Activated T-cell treated with anti-CD3 and anti-CD28 coated beads, Interleukin-2, amount 50 U/mL, for 4 hours (primary cell): ENCODE data around the gene TRIM33. TPM values are rescaled to one million over a fixed set of nuclear protein-coding genes. Genes with fewer than 3 reads are reported as not detected.
A peak's percentile ranks its signal among the peaks of the same experiment; 100 is the strongest.
"Not testable (repeated sequence)": the region's sequence is repeated elsewhere in the genome, so short reads cannot be mapped to it uniquely, and the experiment has no call there.

Experiments used
- ATAC-seq, 2 donors: fragments of 200-7000 bp; cut with Tn5 transposase; one replicate each; pipeline ENCODE4 v1.10.0; 2021
- DNase-seq: peaks from one replicate; pipeline ENCODE4 v3.0.0-alpha.2; 2020
- H3K27me3 Mint-ChIP-seq: one replicate; pipeline ENCODE4 v1.8.0; 2021; ENCODE audit warnings: low read depth, mixed read lengths
- H3K36me3 Mint-ChIP-seq: one replicate; pipeline ENCODE4 v1.8.0; 2022; ENCODE audit warnings: mixed read lengths; ENCODE audit not compliant: insufficient read depth
- H3K4me1 Mint-ChIP-seq: one replicate; pipeline ENCODE4 v1.8.0; 2021; ENCODE audit warnings: low read depth, mixed read lengths
- H3K4me3 Mint-ChIP-seq: one replicate; pipeline ENCODE4 v1.8.0; 2021; ENCODE audit warnings: mild to moderate bottlenecking, moderate library complexity, mixed read lengths
- H3K9me3 Mint-ChIP-seq: one replicate; pipeline ENCODE4 v1.8.0; 2021; ENCODE audit warnings: mixed read lengths
- total RNA-seq, 3 donors: library from RNA; stranded (reverse); gene quantifications; one replicate each; pipeline ENCODE4 v1.2.1, GENCODE V29; 2021

Gene TRIM33
- total RNA-seq, 3 donors from 2014 or later, result 30.0 to 33.0 (median 31.9) TPM

GRCh38 chr1:114502080-114502479, 8.9 kb downstream of the TRIM33 start:
- peaks cover 62% of the 10 kb centered on the region for H3K4me1 Mint-ChIP-seq
- ATAC-seq (no peak), DNase-seq (no peak)
- no peaks in the 10 kb centered on the region for H3K27me3 Mint-ChIP-seq
- peaks cover 18% of the 10 kb centered on the region for H3K36me3 Mint-ChIP-seq
- H3K9me3 Mint-ChIP-seq, result no peaks in the 10 kb centered on the region
- H3K4me3 Mint-ChIP-seq, result no peak overlapping the region

- H3K4me1 Mint-ChIP-seq, result peaks cover 53% of the 10 kb centered on the region
- no peak overlapping the region for H3K4me3 Mint-ChIP-seq
Measured at GRCh38 chr1:114499478-114499877, 11.5 kb downstream of the TRIM33 start.

GRCh38 chr1:114496089-114496488, 14.9 kb downstream of the TRIM33 start:
- Mint-ChIP-seq H3K27me3 (no peaks in the 10 kb centered on the region), H3K4me3 (no peak overlapping the region), H3K4me1 (peaks cover 46% of the 10 kb centered on the region), H3K9me3 (peaks cover 12% of the 10 kb centered on the region), H3K36me3 (peaks cover 18% of the 10 kb centered on the region)
- ATAC-seq, result no peak
- no peak for DNase-seq

More at GRCh38 chr1:114499478-114499877, 11.5 kb downstream of the TRIM33 start:
- Mint-ChIP-seq H3K36me3 (peaks cover 9% of the 10 kb centered on the region), H3K9me3 (no peaks in the 10 kb centered on the region), H3K27me3 (no peaks in the 10 kb centered on the region)
- ATAC-seq, result no peak
- no peak for DNase-seq

- Mint-ChIP-seq H3K4me1 (peaks cover 50% of the 10 kb centered on the region), H3K9me3 (peaks cover 12% of the 10 kb centered on the region), H3K4me3 (no peak overlapping the region), H3K36me3 (peaks cover 18% of the 10 kb centered on the region), H3K27me3 (no peaks in the 10 kb centered on the region)
- DNase-seq (no peak), ATAC-seq (no peak)
Measured at GRCh38 chr1:114495486-114495885, 15.5 kb downstream of the TRIM33 start.

- peaks cover 14% of the 10 kb centered on the region for H3K36me3 Mint-ChIP-seq
- H3K4me1 Mint-ChIP-seq, result peaks cover 59% of the 10 kb centered on the region
Measured at GRCh38 chr1:114492978-114493377, 18.0 kb downstream of the TRIM33 start.

GRCh38 chr1:114490274-114490693, 20.7 kb downstream of the TRIM33 start:
- peaks cover 14% of the 10 kb centered on the region for H3K36me3 Mint-ChIP-seq
- ATAC-seq, result no peak
- H3K4me1 Mint-ChIP-seq, result peaks cover 56% of the 10 kb centered on the region

More at GRCh38 chr1:114492978-114493377, 18.0 kb downstream of the TRIM33 start:
- Mint-ChIP-seq H3K27me3 (no peaks in the 10 kb centered on the region), H3K4me3 (no peak overlapping the region), H3K9me3 (peaks cover 12% of the 10 kb centered on the region)
- DNase-seq, result no peak
- ATAC-seq, result no peak

GRCh38 chr1:114488739-114489138, 22.3 kb downstream of the TRIM33 start:
- Mint-ChIP-seq H3K9me3 (peaks cover 12% of the 10 kb centered on the region), H3K36me3 (peaks cover 17% of the 10 kb centered on the region), H3K27me3 (no peaks in the 10 kb centered on the region), H3K4me3 (no peak overlapping the region), H3K4me1 (peaks cover 57% of the 10 kb centered on the region)
- DNase-seq (no peak), ATAC-seq (no peak)

More at GRCh38 chr1:114490274-114490693, 20.7 kb downstream of the TRIM33 start:
- no peaks in the 10 kb centered on the region for H3K27me3 Mint-ChIP-seq
- peaks cover 12% of the 10 kb centered on the region for H3K9me3 Mint-ChIP-seq
- no peak for DNase-seq
- H3K4me3 Mint-ChIP-seq, result no peak overlapping the region

- H3K4me3 Mint-ChIP-seq, result no peak overlapping the region
- peaks cover 58% of the 10 kb centered on the region for H3K4me1 Mint-ChIP-seq
- peaks cover 9% of the 10 kb centered on the region for H3K36me3 Mint-ChIP-seq
- H3K9me3 Mint-ChIP-seq, result peaks cover 5% of the 10 kb centered on the region
- ATAC-seq, result no peak
- no peak for DNase-seq
- no peaks in the 10 kb centered on the region for H3K27me3 Mint-ChIP-seq
Measured at GRCh38 chr1:114485286-114485685, 25.7 kb downstream of the TRIM33 start.

GRCh38 chr1:114482585-114482984, 28.4 kb downstream of the TRIM33 start:
- H3K36me3 Mint-ChIP-seq, result peaks cover 19% of the 10 kb centered on the region
- peaks cover 12% of the 10 kb centered on the region for H3K9me3 Mint-ChIP-seq
- H3K27me3 Mint-ChIP-seq, result no peaks in the 10 kb centered on the region
- peak; percentile 67 to 72 for ATAC-seq
- H3K4me1 Mint-ChIP-seq, result peaks cover 52% of the 10 kb centered on the region
- no peak for DNase-seq
- H3K4me3 Mint-ChIP-seq, result no peak overlapping the region

- not testable (repeated sequence) for H3K4me3 Mint-ChIP-seq, H3K27me3 Mint-ChIP-seq
Measured at GRCh38 chr1:114479636-114480035, 31.4 kb downstream of the TRIM33 start.

GRCh38 chr1:114479134-114479533, 31.9 kb downstream of the TRIM33 start:
- DNase-seq (no peak), ATAC-seq (no peak)
- H3K4me3 Mint-ChIP-seq, result no peak overlapping the region
- H3K27me3 Mint-ChIP-seq, result no peaks in the 10 kb centered on the region
- peaks cover 62% of the 10 kb centered on the region for H3K4me1 Mint-ChIP-seq
- H3K9me3 Mint-ChIP-seq, result peaks cover 12% of the 10 kb centered on the region
- H3K36me3 Mint-ChIP-seq, result peaks cover 22% of the 10 kb centered on the region

More at GRCh38 chr1:114479636-114480035, 31.4 kb downstream of the TRIM33 start:
- ATAC-seq, DNase-seq: not testable (repeated sequence)
- peaks cover 62% of the 10 kb centered on the region for H3K4me1 Mint-ChIP-seq
- H3K9me3 Mint-ChIP-seq, result peaks cover 12% of the 10 kb centered on the region
- H3K36me3 Mint-ChIP-seq, result peaks cover 22% of the 10 kb centered on the region

- Mint-ChIP-seq H3K4me1 (peaks cover 63% of the 10 kb centered on the region), H3K27me3 (no peaks in the 10 kb centered on the region), H3K4me3 (no peak overlapping the region), H3K9me3 (peaks cover 5% of the 10 kb centered on the region), H3K36me3 (peaks cover 14% of the 10 kb centered on the region)
- DNase-seq (no peak), ATAC-seq (no peak)
Measured at GRCh38 chr1:114473796-114474195, 37.2 kb downstream of the TRIM33 start.

- ATAC-seq (no peak), DNase-seq (no peak)
- Mint-ChIP-seq H3K36me3 (peaks cover 10% of the 10 kb centered on the region), H3K4me1 (peaks cover 70% of the 10 kb centered on the region), H3K4me3 (no peak overlapping the region), H3K27me3 (no peaks in the 10 kb centered on the region), H3K9me3 (peaks cover 5% of the 10 kb centered on the region)
Measured at GRCh38 chr1:114472408-114472807, 38.6 kb downstream of the TRIM33 start.

GRCh38 chr1:114470681-114471080, 40.3 kb downstream of the TRIM33 start:
- H3K9me3 Mint-ChIP-seq, result peaks cover 5% of the 10 kb centered on the region
- DNase-seq, result no peak
- H3K27me3 Mint-ChIP-seq, result no peaks in the 10 kb centered on the region
- peaks cover 70% of the 10 kb centered on the region for H3K4me1 Mint-ChIP-seq
- ATAC-seq, result no peak
- no peak overlapping the region for H3K4me3 Mint-ChIP-seq
- H3K36me3 Mint-ChIP-seq, result peaks cover 12% of the 10 kb centered on the region

- Mint-ChIP-seq H3K36me3 (peaks cover 12% of the 10 kb centered on the region), H3K4me3 (no peak overlapping the region), H3K9me3 (peaks cover 5% of the 10 kb centered on the region), H3K4me1 (peaks cover 69% of the 10 kb centered on the region), H3K27me3 (no peaks in the 10 kb centered on the region)
- ATAC-seq (peak in 1 of 2 donors; percentile 62), DNase-seq (no peak)
Measured at GRCh38 chr1:114468710-114469468, 42.1 kb downstream of the TRIM33 start.
